Left ventricle myocardium inferior (tissue), 1 donor: Measurements from ENCODE around the gene PDZD4. TPM values are rescaled to one million over a fixed set of nuclear protein-coding genes. Genes with fewer than 3 reads are reported as not detected.

Source experiments
- DNase-seq: peaks from one replicate; pipeline ENCODE4 v3.0.0-alpha.2; 2020
- H3K27ac ChIP-seq: fragments of 200-600 bp; replicated peaks from 2 replicates; pipeline ENCODE4 v1.8.0; 2021
- H3K27me3 ChIP-seq: fragments of 200-600 bp; 2 replicates; pipeline ENCODE4 v1.8.0; 2021; ENCODE audit warnings: low read depth
- H3K36me3 ChIP-seq: fragments of 200-600 bp; 2 replicates; pipeline ENCODE4 v1.8.0; 2021
- H3K4me1 ChIP-seq: fragments of 200-600 bp; 2 replicates; pipeline ENCODE4 v1.8.0; 2021
- H3K4me3 ChIP-seq: fragments of 200-600 bp; 2 replicates; pipeline ENCODE4 v1.8.0; 2021; ENCODE audit warnings: mild to moderate bottlenecking, moderate library complexity
- H3K9me3 ChIP-seq: fragments of 200-600 bp; replicated peaks from 2 replicates; pipeline ENCODE4 v1.8.0; 2021
- CTCF ChIP-seq: fragments of 200-600 bp; IDR thresholded peaks from 2 replicates; pipeline ENCODE4 v1.8.0; 2021; ENCODE audit warnings: antibody characterized with exemption, mild to moderate bottlenecking, borderline replicate concordance
- intact Hi-C: fragments of 100-400 bp; cut with micrococcal nuclease; formaldehyde crosslinking; loops from one replicate; pipeline ENCODE4 v1.11.0; 2022
- total RNA-seq: library from RNA; stranded (reverse); fragmentation: NEBNext Ultra II Directional; extraction: Animal tissue kit (Norgen Biotek cat#: 25700); gene quantifications from one replicate; pipeline ENCODE4 v1.2.1, GENCODE V29; 2021
- donor health status: DM: no; HTN: yes; CAD: no; lungs with severe emphysema.

The PDZD4 gene
- total RNA-seq, 1 donor from 2014 or later, result 4.5 TPM

- H3K27me3 ChIP-seq, result peaks cover 11% of the 10 kb centered on the region
- H3K36me3 ChIP-seq, result no peaks in the 10 kb centered on the region
- intact Hi-C loops, result no loop called here
- no peaks in the 10 kb centered on the region for H3K9me3 ChIP-seq
- DNase-seq, result no peak
- TF ChIP-seq CTCF, result no peak
- no peaks in the 10 kb centered on the region for H3K4me1 ChIP-seq
- H3K27ac ChIP-seq, result no peak overlapping the region
- H3K4me3 ChIP-seq, result no peak overlapping the region
Observed at GRCh38 chrX:153865685-153866084, 35.3 kb upstream of the PDZD4 start.

GRCh38 chrX:153865321-153865580 is 34.9 kb upstream of the PDZD4 start:
- peaks cover 11% of the 10 kb centered on the region for H3K27me3 ChIP-seq
- no peaks in the 10 kb centered on the region for H3K9me3 ChIP-seq
- no peak for DNase-seq

GRCh38 chrX:153864561-153865320 is 34.4 kb upstream of the PDZD4 start:
- Histone ChIP-seq H3K36me3 (no peaks in the 10 kb centered on the region), H3K4me1 (no peaks in the 10 kb centered on the region), H3K4me3 (no peak overlapping the region), H3K27me3 (peaks cover 11% of the 10 kb centered on the region), H3K9me3 (no peaks in the 10 kb centered on the region), H3K27ac (no peak overlapping the region)
- intact Hi-C loops, result no loop called here
- DNase-seq, result no peak
- TF ChIP-seq CTCF, result no peak

More at GRCh38 chrX:153865321-153865580, 34.9 kb upstream of the PDZD4 start:
- TF ChIP-seq CTCF, result no peak
- no peaks in the 10 kb centered on the region for H3K4me1 ChIP-seq
- H3K27ac ChIP-seq, result no peak overlapping the region
- no peaks in the 10 kb centered on the region for H3K36me3 ChIP-seq
- no peak overlapping the region for H3K4me3 ChIP-seq
- intact Hi-C loops, result no loop called here

- Histone ChIP-seq H3K9me3 (no peaks in the 10 kb centered on the region), H3K4me1 (no peaks in the 10 kb centered on the region), H3K4me3 (no peak overlapping the region), H3K36me3 (no peaks in the 10 kb centered on the region), H3K27me3 (peaks cover 11% of the 10 kb centered on the region), H3K27ac (no peak overlapping the region)
- no peak for TF ChIP-seq CTCF
- no peak for DNase-seq
- intact Hi-C loops, result no loop called here
Observed at GRCh38 chrX:153864101-153864500, 33.8 kb upstream of the PDZD4 start.

GRCh38 chrX:153863251-153863991 is 33.1 kb upstream of the PDZD4 start:
- no peak for TF ChIP-seq CTCF
- Histone ChIP-seq H3K36me3 (no peaks in the 10 kb centered on the region), H3K4me1 (no peaks in the 10 kb centered on the region), H3K4me3 (no peak overlapping the region), H3K27me3 (peaks cover 11% of the 10 kb centered on the region), H3K27ac (no peak overlapping the region), H3K9me3 (no peaks in the 10 kb centered on the region)
- DNase-seq, result no peak
- intact Hi-C loops, result no loop called here
